Measurements from ENCODE around the gene SPINK9. TPM values are rescaled to one million over a fixed set of nuclear protein-coding genes. Genes with fewer than 3 reads are reported as not detected.
A peak's percentile ranks its signal among the peaks of the same experiment; 100 is the strongest.
"Not testable (repeated sequence)": the region's sequence is repeated elsewhere in the genome, so short reads cannot be mapped to it uniquely, and the experiment has no call there.

SPINK9 gene, protein sequence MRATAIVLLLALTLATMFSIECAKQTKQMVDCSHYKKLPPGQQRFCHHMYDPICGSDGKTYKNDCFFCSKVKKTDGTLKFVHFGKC
- total RNA-seq (not detected), polyA plus RNA-seq (not detected), total RNA-seq (0 to 0.35 (median 0) reads per million in 6 experiments)

DNA sequence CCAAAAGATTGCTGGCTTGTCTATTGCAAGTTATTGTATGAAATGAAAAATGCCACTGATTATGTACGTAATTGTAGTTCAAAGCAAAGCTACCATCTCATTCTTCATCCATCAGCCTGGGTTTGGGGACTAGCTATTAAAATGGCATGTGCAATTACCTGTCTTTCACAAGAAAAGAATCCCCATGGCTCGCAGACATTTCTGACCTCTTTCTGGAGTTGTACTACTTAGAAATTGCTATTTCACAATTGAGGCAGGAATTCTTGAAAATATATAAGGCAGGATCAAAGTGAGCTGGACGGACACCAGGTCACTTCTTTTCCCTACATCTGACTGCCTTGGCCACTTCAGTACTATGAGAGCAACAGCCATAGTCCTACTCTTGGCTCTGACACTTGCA lies at the start of gene SPINK9:
SPINK9 (plus strand) TSS at position 301 of the 400 bp plus-strand sequence; CDS start at position 356, 55 bp downstream.
- POLR2A ChIA-PET, result no interaction called here
- Mint-ChIP-seq H3K9me3 (peaks cover 0 to 15% (median 6%) of the 10 kb centered on the region in 9 donors), H3K27me3 (peaks cover 0 to 2% (median 1%) of the 10 kb centered on the region in 5 donors), H3K4me1 (no peaks in the 10 kb centered on the region), H3K4me3 (no peak within 1 kb of the TSS), H3K36me3 (peaks cover 0 to 14% (median 11%) of the 10 kb centered on the region in 3 donors), H3K27ac (no peak within 1 kb of the TSS)
- ATAC-seq (no peak), DNase-seq (no peak)

DNA sequence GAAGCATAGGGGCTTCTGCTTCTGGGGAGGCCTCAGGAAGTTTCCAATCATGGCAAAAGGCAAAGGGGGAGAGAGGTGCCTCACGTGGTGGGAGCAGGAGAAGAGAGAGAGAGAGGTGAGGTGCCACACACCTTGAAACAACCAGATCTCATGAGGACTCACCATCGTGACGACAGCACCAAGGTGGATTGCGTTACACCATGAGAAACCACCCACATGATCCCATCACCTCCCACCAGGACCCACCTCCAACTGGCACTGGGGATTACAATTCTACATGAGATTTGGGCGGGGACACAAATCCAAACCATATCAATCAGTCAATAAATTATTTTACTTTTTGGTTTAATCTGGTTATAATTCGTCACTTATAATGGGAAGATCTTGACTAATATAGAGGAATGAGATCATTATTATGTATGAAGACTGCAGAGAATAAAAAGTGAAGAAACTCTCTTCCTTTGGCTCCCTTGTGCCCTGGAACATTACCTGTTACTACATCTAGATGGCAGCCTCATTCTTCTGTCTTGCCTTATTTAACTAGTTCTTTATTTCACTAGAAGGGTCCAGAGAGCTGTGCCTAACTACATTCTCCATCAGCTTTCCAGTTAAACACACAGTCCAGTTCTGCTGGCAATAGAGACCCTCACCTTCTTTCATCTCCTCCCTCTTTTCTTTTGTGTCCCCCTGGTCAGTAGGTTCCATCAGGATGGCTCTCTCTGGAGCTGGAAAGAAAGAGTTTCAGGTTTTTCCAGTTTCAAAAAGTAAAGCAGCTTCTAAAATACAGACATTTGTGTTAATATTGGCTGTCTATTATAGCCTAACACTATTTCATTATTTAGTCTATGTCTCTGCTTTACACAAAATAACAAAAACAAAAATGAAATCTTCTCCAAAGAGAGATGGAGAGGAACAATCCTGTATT lies 44.8 kb upstream of the SPINK9 start:
- Mint-ChIP-seq H3K27me3 (peaks cover 0 to 4% (median 2%) of the 10 kb centered on the region in 5 donors), H3K9me3 (no peaks in the 10 kb centered on the region), H3K4me3 (no peak overlapping the region), H3K27ac (no peak overlapping the region), H3K4me1 (no peaks in the 10 kb centered on the region), H3K36me3 (peaks cover 0 to 2% (median 0%) of the 10 kb centered on the region in 3 donors)
- POLR2A ChIA-PET, result no interaction called here
- ATAC-seq (no peak), DNase-seq (peak in 2 of 10 donors; percentile 14 to 18)

DNA sequence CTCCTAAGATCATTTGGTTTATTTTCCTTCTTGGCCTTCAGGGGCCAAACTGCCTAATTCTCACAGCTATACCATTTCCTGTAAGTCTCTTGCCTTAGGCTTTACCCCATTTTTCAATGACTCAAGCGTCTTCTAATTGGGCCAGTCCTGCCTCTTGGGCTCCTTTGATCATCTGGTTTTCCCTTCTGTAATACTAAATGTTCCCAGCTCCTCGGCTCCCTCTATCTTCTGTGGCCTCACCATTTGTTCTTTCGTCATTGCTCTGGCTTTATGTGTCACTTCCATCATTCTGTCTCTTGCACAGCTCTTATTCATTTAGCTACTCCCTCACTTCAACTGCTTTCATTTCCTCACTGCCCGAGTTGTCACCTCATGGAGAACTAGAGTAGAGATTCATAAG lies 37.6 kb upstream of the SPINK9 start:
- H3K27me3 Mint-ChIP-seq, result peaks cover 0 to 3% (median 0%) of the 10 kb centered on the region in 5 donors
- H3K4me1 Mint-ChIP-seq, result no peaks in the 10 kb centered on the region
- H3K4me3 Mint-ChIP-seq, result no peak overlapping the region
- no peak for DNase-seq
- H3K27ac Mint-ChIP-seq, result no peak overlapping the region
- POLR2A ChIA-PET, result no interaction called here
- H3K36me3 Mint-ChIP-seq, result no peaks in the 10 kb centered on the region
- no peaks in the 10 kb centered on the region for H3K9me3 Mint-ChIP-seq
- no peak for ATAC-seq

DNA sequence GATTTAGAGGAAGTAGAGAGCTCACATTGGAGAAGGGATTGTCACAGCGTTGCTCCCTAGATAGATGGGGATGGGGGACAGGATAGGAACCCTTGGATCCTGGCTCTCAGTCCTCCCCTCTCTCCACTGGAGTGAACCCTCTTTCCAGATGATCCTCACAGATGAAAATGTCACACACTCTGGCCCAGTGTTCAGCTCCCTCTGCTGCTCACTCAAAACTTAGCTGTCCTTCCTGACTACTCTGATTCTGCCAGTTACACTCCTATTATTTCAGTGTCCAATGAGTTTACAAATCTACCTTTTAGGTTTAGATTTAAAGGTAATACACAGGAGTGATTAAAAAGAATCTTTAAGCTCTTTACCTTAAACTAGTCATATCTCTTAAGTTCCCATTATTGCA lies 28.9 kb upstream of the SPINK9 start:
- Mint-ChIP-seq H3K27ac (no peak overlapping the region), H3K36me3 (peaks cover 0 to 10% (median 3%) of the 10 kb centered on the region in 3 donors), H3K4me3 (no peak overlapping the region), H3K9me3 (peaks cover 0 to 14% (median 8%) of the 10 kb centered on the region in 9 donors), H3K27me3 (peaks cover 6 to 15% (median 8%) of the 10 kb centered on the region in 5 donors), H3K4me1 (no peaks in the 10 kb centered on the region)
- POLR2A ChIA-PET, result no interaction called here
- DNase-seq (no peak), ATAC-seq (no peak)

DNA sequence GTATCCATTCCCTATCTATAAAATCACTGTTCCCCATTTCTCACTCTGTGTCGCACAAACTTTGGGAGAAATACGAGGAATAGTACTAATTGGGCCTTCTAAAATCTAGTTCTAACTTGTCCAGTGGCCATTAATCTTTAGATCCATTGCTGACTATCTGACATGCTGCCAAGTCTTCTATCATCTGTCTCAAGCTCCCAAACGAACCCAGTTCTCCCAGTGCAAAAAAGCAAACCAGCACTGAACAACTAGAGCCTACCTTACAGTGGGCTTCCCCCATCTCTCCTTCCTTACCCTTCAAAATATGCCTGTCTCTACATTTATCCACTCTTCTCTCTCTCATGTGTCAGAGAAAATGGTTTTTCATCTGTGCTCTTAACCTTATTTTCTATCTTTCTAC lies 26.3 kb upstream of the SPINK9 start:
- peaks cover 0 to 10% (median 3%) of the 10 kb centered on the region in 3 donors for H3K36me3 Mint-ChIP-seq
- no peak overlapping the region for H3K4me3 Mint-ChIP-seq
- no peak for ATAC-seq
- H3K9me3 Mint-ChIP-seq, result peaks cover 0 to 14% (median 9%) of the 10 kb centered on the region in 9 donors
- no peak overlapping the region for H3K27ac Mint-ChIP-seq
- H3K4me1 Mint-ChIP-seq, result no peaks in the 10 kb centered on the region
- H3K27me3 Mint-ChIP-seq, result peaks cover 4 to 15% (median 8%) of the 10 kb centered on the region in 5 donors
- POLR2A ChIA-PET, result no interaction called here
- no peak for DNase-seq

DNA sequence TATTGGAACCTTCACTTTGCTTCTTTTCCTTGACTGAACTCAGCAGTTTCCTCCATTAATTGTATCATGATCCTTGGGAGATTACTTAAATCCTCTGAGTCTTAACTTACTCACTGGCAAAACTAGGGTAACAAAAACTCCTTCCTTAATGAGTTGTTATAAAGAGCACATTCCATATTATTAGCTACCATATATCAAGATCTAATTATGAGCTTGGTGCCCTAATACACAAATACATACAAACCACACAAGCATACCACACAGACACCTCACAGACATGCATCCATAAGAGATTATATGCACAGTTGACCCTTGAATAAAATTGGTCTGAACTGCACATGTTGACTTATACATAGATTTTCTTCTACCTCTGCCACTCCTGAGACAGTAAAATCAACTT lies 25.6 kb upstream of the SPINK9 start:
- H3K27me3 Mint-ChIP-seq, result peaks cover 4 to 15% (median 8%) of the 10 kb centered on the region in 5 donors
- ATAC-seq, result no peak
- POLR2A ChIA-PET, result no interaction called here

DNA sequence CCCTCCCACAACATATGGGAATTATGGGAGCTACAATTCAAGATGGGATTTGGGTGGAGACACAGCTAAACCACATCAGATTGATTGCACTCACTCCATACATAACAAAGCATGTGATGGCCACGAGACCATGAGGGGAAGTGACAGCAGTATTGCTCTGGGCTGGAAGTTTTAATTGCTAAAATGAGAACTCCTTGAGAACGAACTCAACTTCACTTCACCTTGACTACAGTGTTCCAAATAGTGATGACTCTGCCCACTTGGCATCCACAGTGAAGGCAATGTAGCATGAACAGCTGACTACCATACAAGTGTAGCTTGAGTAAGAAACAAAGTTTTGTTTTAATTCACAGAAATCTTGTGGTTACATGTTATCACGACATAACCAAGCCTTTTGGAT lies 23.9 kb upstream of the SPINK9 start:
- H3K36me3 Mint-ChIP-seq, result peaks cover 0 to 10% (median 3%) of the 10 kb centered on the region in 3 donors
- no peak overlapping the region for H3K27ac Mint-ChIP-seq
- H3K27me3 Mint-ChIP-seq, result peaks cover 4 to 15% (median 7%) of the 10 kb centered on the region in 5 donors
- no peak overlapping the region for H3K4me3 Mint-ChIP-seq
- H3K9me3 Mint-ChIP-seq, result peaks cover 0 to 14% (median 11%) of the 10 kb centered on the region in 9 donors
- POLR2A ChIA-PET, result no interaction called here
- DNase-seq (no peak), ATAC-seq (no peak)
- no peaks in the 10 kb centered on the region for H3K4me1 Mint-ChIP-seq

More for the DNA sequence above, 25.6 kb upstream of the SPINK9 start:
- Mint-ChIP-seq H3K4me3 (no peak overlapping the region), H3K27ac (no peak overlapping the region), H3K4me1 (no peaks in the 10 kb centered on the region), H3K9me3 (peaks cover 0 to 14% (median 9%) of the 10 kb centered on the region in 9 donors), H3K36me3 (peaks cover 0 to 10% (median 3%) of the 10 kb centered on the region in 3 donors)
- DNase-seq, result no peak

DNA sequence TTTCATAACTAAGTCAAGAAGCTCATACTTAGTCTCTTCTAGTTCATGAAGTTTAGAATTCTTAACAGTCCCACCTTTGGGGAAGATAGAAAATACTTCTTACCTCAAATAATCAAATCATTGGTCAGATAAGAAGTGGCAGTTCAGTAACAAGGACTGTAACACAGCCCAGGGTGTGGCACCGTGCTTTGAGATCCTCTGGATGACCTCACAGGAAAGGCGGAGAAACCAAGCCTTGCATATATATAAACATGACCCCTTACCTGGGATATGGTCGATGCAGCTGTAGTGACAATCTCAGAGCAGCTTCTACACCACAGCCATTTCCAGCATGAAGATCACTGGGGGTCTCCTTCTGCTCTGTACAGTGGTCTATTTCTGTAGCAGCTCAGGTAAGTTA lies 23.2 kb upstream of the SPINK9 start, which contains the start of gene SPINK7:
SPINK7 (plus strand) TSS at position 271 of the 400 bp plus-strand sequence; CDS start at position 332, 61 bp downstream.
- Mint-ChIP-seq H3K4me1 (no peaks in the 10 kb centered on the region), H3K9me3 (peaks cover 0 to 14% (median 12%) of the 10 kb centered on the region in 9 donors), H3K36me3 (peaks cover 0 to 10% (median 3%) of the 10 kb centered on the region in 3 donors), H3K4me3 (no peak within 1 kb of the TSS), H3K27ac (no peak within 1 kb of the TSS), H3K27me3 (peaks cover 4 to 15% (median 7%) of the 10 kb centered on the region in 5 donors)
- no peak for DNase-seq
- ATAC-seq, result no peak
- POLR2A ChIA-PET, result no interaction called here

DNA sequence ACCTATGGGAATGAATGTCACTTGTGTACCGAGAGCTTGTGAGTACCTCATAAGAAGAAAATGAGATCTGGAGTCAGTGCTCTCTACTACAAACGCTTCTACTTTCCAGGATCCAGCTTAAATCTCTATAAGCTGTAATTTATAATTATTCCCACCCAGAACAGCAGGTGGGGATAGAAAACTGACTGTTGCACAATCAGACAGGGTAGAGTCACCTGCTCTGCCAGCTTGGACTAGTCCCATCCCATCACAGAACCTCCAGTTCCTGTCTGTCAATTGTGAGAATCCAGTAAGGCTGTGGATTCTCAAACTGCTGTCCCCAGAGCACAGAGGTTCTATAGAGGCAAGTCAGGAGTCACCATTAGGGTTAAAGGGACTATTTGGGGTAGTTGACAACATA lies 21.2 kb upstream of the SPINK9 start:
- H3K36me3 Mint-ChIP-seq, result peaks cover 0 to 7% (median 0%) of the 10 kb centered on the region in 3 donors
- peak in 1 of 10 donors; percentile 1 for DNase-seq
- H3K4me3 Mint-ChIP-seq, result no peak overlapping the region
- no peak for ATAC-seq
- POLR2A ChIA-PET, result no interaction called here
- H3K4me1 Mint-ChIP-seq, result no peaks in the 10 kb centered on the region
- H3K9me3 Mint-ChIP-seq, result peaks cover 0 to 17% (median 7%) of the 10 kb centered on the region in 9 donors
- no peak overlapping the region for H3K27ac Mint-ChIP-seq
- peaks cover 0 to 7% (median 6%) of the 10 kb centered on the region in 5 donors for H3K27me3 Mint-ChIP-seq

DNA sequence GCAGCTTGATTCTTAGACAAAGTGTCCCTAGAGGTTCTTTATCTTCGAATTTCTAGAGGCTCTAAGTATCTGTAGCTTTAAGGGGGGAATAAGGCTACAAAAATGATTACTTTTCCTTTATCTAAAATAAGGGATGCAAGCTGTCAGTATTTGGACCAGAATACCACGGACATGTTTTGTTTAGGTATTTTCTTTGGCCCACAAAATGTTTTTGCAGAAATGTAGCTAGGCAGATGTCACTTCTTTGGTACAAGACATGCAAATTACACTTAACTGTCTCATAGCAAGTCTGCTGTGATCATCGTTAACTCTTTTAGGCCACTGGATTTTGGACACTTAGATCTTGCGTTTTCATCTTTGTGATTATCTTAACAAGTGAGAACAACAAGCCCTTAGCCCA lies 20.6 kb upstream of the SPINK9 start:
- Mint-ChIP-seq H3K27ac (no peak overlapping the region), H3K36me3 (peaks cover 0 to 2% (median 0%) of the 10 kb centered on the region in 3 donors), H3K4me1 (peaks cover 0 to 3% (median under 1%) of the 10 kb centered on the region in 4 donors), H3K4me3 (no peak overlapping the region), H3K9me3 (peaks cover 0 to 14% (median 2%) of the 10 kb centered on the region in 9 donors), H3K27me3 (peaks cover 0 to 2% (median 1%) of the 10 kb centered on the region in 5 donors)
- DNase-seq (no peak), ATAC-seq (no peak)
- POLR2A ChIA-PET, result no interaction called here

DNA sequence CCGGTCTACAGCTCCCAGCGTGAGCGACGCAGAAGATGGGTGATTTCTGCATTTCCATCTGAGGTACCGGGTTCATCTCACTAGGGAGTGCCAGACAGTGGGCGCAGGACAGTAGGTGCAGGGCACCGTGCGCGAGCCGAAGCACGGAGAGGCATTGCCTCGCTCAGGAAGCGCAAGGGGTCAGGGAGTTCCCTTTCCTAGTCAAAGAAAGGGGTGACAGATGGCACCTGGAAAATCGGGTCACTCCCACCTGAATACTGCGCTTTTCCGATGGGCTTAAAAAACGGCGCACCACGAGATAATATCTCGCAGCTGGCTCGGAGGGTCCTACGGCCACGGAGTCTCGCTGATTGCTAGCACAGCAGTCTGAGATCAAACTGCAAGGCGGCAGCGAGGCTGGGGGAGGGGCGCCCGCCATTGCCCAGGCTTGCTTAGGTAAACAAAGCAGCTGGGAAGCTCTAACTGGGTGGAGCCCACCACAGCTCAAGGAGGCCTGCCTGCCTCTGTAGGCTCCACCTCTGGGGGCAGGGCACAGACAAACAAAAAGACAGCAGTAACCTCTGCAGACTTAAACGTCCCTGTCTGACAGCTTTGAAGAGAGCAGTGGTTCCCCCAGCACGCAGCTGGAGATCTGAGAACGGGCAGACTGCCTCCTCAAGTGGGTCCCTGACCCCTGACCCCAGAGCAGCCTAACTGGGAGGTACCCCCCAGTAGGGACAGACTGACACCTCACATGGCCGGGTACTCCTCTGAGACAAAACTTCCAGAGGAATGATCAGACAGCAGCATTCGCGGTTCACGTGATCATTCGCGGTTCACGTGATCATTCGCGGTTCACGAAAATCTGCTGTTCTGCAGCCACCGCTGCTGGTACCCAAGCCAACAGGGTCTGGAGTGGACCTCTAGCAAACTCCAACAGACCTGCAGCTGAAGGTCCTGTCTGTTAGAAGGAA lies 15.1 kb upstream of the SPINK9 start:
- H3K27ac Mint-ChIP-seq, result peak overlapping the region in 9 of 10 donors; percentile 62 to 93 (median 84)
- not testable (repeated sequence) for H3K4me1 Mint-ChIP-seq, H3K27me3 Mint-ChIP-seq, H3K36me3 Mint-ChIP-seq
- POLR2A ChIA-PET, result interaction anchor here (0.8 to 1.3 kb wide), 3 partner anchors 61 to 63 kb away, joined by 3 to 4 read pairs (median 3); partner anchors contain the start of gene FBXO38
- ATAC-seq (peak; percentile 46 to 53), DNase-seq (peak in 5 of 10 donors; percentile 14 to 59 (median 46))
- peak overlapping the region; percentile 73 to 89 (median 84) for H3K4me3 Mint-ChIP-seq
- H3K9me3 Mint-ChIP-seq, result peaks cover 0 to 17% (median 1%) of the 10 kb centered on the region in 9 donors

DNA sequence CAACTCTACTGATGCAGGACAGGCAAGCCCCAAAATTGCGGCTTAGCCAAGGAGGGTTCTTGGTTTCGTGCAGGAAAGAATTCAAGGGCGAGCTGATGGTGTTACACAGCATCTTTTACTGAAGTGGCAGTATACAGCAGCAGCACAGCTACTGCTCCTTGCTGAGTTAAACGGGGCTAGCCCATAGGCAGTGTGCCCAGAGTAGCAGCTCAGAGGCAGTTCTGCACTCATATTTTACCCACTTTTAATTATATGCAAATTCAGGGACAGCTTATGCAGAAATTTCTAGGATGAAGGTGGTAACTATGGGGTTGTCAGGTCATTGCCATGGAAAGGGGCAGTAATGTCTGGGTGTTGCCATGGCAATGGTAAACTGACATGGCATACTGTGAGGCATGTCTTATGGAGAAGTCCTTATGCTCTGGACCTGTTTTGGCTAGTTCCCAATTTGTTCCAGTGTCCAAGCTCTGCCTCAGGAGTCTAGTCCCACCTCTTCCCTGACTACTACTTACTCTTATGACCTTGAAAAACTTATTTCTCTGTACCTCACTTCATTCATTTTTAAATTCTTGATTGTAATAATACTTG lies 2.0 kb upstream of the SPINK9 start:
- ATAC-seq (no peak), DNase-seq (no peak)
- POLR2A ChIA-PET, result no interaction called here
- Mint-ChIP-seq H3K4me3 (no peak overlapping the region), H3K27ac (no peak overlapping the region), H3K9me3 (peaks cover 0 to 30% (median 14%) of the 10 kb centered on the region in 9 donors), H3K36me3 (peaks cover 0 to 20% (median 18%) of the 10 kb centered on the region in 3 donors), H3K27me3 (peaks cover 0 to 10% (median 1%) of the 10 kb centered on the region in 5 donors), H3K4me1 (no peaks in the 10 kb centered on the region)
